Fibroblast of mammary gland (primary cell): Measurements from ENCODE around the gene SIX4.
"Not testable (repeated sequence)": the region's sequence is repeated elsewhere in the genome, so short reads cannot be mapped to it uniquely, and the experiment has no call there.

Experiments used
- DNase-seq: peaks from one replicate; pipeline ENCODE4 v3.0.0-alpha.2; 2010; ENCODE audit warnings: low read depth
- H3K4me3 ChIP-seq: 2 replicates; pipeline ENCODE4 v1.5.1; 2011; ENCODE audit warnings: low read depth, mild to moderate bottlenecking, low read length, moderate library complexity; ENCODE audit not compliant: control insufficient read depth
- CTCF ChIP-seq: conservative IDR thresholded peaks from 2 replicates; pipeline ENCODE4 v1.5.1; 2011; ENCODE audit warnings: low read depth, low read length, inconsistent platforms; ENCODE audit not compliant: control insufficient read depth, insufficient read depth

SIX4 gene

GRCh38 chr14:60736494-60736893 lies 12.3 kb upstream of the SIX4 start:
- no peak for TF ChIP-seq CTCF
- DNase-seq = peak; percentile 78
- H3K4me3 ChIP-seq = peak overlapping the region; percentile 91

GRCh38 chr14:60735416-60735815 lies 11.3 kb upstream of the SIX4 start:
- no peak for TF ChIP-seq CTCF
- peak overlapping the region; percentile 91 for H3K4me3 ChIP-seq
- no peak for DNase-seq

- H3K4me3 ChIP-seq = peak within 1 kb of the TSS; percentile 91
- TF ChIP-seq CTCF = no peak
- DNase-seq = peak; percentile 85
Measured at GRCh38 chr14:60734465-60735242, 10.5 kb upstream of the SIX4 start, which contains the start of gene MNAT1. Gene MNAT1, plus strand, starts transcription at chr14:60734761. Its CDS starts 102 bp downstream, at chr14:60734863.

GRCh38 chr14:60732840-60733483 lies 8.8 kb upstream of the SIX4 start:
- DNase-seq = no peak
- no peak overlapping the region for H3K4me3 ChIP-seq
- TF ChIP-seq CTCF = no peak

GRCh38 chr14:60731291-60731690 lies 7.1 kb upstream of the SIX4 start:
- DNase-seq, H3K4me3 ChIP-seq: not testable (repeated sequence)

GRCh38 chr14:60723116-60723906 lies 840 bp downstream of the SIX4 start:
- peak overlapping the region; percentile 70 for H3K4me3 ChIP-seq
- TF ChIP-seq CTCF = no peak
- peak; percentile 52 for DNase-seq
